Measurements from ENCODE around the gene C15orf61.

C15orf61 gene

GRCh38 chr15:67523330-67523729 lies 2.4 kb downstream of the C15orf61 start:
- Histone ChIP-seq H3K4me2 (ENCODE audit: low read length) (peak overlapping the region; percentile 76), H3K79me2 (ENCODE audit: low read length) (peaks cover 48% of the 10 kb centered on the region), H3K4me1 (ENCODE audit: low read length) (peaks cover 23% of the 10 kb centered on the region), H3K36me3 (replicated peaks; ENCODE audit: low read depth, low read length) (peaks cover 2% of the 10 kb centered on the region), H3K9me3 (ENCODE audit: insufficient read depth, low read length) (no peaks in the 10 kb centered on the region), H3K9ac (ENCODE audit: low read length) (no peak overlapping the region), H4K20me1 (ENCODE audit: insufficient read depth, low read length) (peaks cover 7% of the 10 kb centered on the region), H3K27ac (ENCODE audit: low read length) (no peak overlapping the region), H3K27me3 (ENCODE audit: low read depth, low read length) (no peaks in the 10 kb centered on the region), H3K4me3 (ENCODE audit: low read length) (peak overlapping the region; percentile 79; the same call in 1 of the 2 replicates), H2AFZ (ENCODE audit: low read depth, low read length) (no peak overlapping the region)
- TF ChIP-seq EZH2phosphoT487 (IDR thresholded peaks at IDR 0.05; ENCODE audit: low read depth) = no peak
- TF ChIP-seq, protein P1, sequence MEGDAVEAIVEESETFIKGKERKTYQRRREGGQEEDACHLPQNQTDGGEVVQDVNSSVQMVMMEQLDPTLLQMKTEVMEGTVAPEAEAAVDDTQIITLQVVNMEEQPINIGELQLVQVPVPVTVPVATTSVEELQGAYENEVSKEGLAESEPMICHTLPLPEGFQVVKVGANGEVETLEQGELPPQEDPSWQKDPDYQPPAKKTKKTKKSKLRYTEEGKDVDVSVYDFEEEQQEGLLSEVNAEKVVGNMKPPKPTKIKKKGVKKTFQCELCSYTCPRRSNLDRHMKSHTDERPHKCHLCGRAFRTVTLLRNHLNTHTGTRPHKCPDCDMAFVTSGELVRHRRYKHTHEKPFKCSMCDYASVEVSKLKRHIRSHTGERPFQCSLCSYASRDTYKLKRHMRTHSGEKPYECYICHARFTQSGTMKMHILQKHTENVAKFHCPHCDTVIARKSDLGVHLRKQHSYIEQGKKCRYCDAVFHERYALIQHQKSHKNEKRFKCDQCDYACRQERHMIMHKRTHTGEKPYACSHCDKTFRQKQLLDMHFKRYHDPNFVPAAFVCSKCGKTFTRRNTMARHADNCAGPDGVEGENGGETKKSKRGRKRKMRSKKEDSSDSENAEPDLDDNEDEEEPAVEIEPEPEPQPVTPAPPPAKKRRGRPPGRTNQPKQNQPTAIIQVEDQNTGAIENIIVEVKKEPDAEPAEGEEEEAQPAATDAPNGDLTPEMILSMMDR (IDR thresholded peaks at IDR 0.05; ENCODE audit: low read depth, low read length) = no peak

DNA sequence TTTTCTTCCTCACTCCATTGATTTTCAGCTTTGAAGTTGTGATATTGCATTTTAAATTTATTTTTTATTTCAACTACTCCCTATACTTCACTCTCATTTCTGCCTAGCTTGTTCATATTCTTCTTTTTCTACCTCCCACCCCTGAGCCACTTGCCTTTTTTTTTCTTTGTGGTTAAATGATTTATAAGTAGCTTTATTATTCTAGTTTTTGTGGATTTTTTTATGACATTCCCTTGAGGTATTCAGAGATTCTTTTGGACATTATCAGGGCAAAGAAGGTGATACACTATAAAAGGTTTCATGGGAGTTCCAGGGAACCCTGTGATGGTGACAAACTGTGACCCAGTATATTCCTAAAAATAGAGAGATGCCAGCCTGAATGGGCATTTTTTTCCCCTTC lies 3.3 kb downstream of the C15orf61 start:
- Histone ChIP-seq H3K4me2 (ENCODE audit: low read length) (no peak overlapping the region; the same call in 1 of the 2 replicates), H3K36me3 (replicated peaks; ENCODE audit: low read depth, low read length) (peaks cover 2% of the 10 kb centered on the region), H4K20me1 (ENCODE audit: insufficient read depth, low read length) (peaks cover 7% of the 10 kb centered on the region), H3K4me3 (ENCODE audit: low read length) (no peak overlapping the region), H2AFZ (ENCODE audit: low read depth, low read length) (no peak overlapping the region), H3K9ac (ENCODE audit: low read length) (no peak overlapping the region), H3K4me1 (ENCODE audit: low read length) (peaks cover 23% of the 10 kb centered on the region), H3K27ac (ENCODE audit: low read length) (no peak overlapping the region), H3K79me2 (ENCODE audit: low read length) (peaks cover 48% of the 10 kb centered on the region), H3K9me3 (ENCODE audit: insufficient read depth, low read length) (no peaks in the 10 kb centered on the region), H3K27me3 (ENCODE audit: low read depth, low read length) (no peaks in the 10 kb centered on the region)
- TF ChIP-seq, protein P1 (IDR thresholded peaks at IDR 0.05; ENCODE audit: low read depth, low read length) = no peak
- no peak for TF ChIP-seq EZH2phosphoT487 (IDR thresholded peaks at IDR 0.05; ENCODE audit: low read depth)

- Histone ChIP-seq H3K4me3 (ENCODE audit: low read length) (no peak overlapping the region), H3K27me3 (ENCODE audit: low read depth, low read length) (no peaks in the 10 kb centered on the region), H3K9me3 (ENCODE audit: insufficient read depth, low read length) (no peaks in the 10 kb centered on the region), H3K36me3 (replicated peaks; ENCODE audit: low read depth, low read length) (peaks cover 7% of the 10 kb centered on the region), H3K4me2 (ENCODE audit: low read length) (no peak overlapping the region), H3K4me1 (ENCODE audit: low read length) (peaks cover 17% of the 10 kb centered on the region), H3K9ac (ENCODE audit: low read length) (no peak overlapping the region), H2AFZ (ENCODE audit: low read depth, low read length) (no peak overlapping the region), H3K27ac (ENCODE audit: low read length) (no peak overlapping the region), H4K20me1 (ENCODE audit: insufficient read depth, low read length) (no peaks in the 10 kb centered on the region), H3K79me2 (ENCODE audit: low read length) (peaks cover 20% of the 10 kb centered on the region)
- TF ChIP-seq EZH2phosphoT487 (IDR thresholded peaks at IDR 0.05; ENCODE audit: low read depth) = no peak
- TF ChIP-seq, protein P1 (IDR thresholded peaks at IDR 0.05; ENCODE audit: low read depth, low read length) = no peak
These were observed 7.6 kb downstream of the C15orf61 start for GRCh38 chr15:67528513-67528912.

GRCh38 chr15:67531379-67531914 lies 10.5 kb downstream of the C15orf61 start:
- Histone ChIP-seq H3K4me3 (ENCODE audit: low read length) (no peak overlapping the region), H3K27ac (ENCODE audit: low read length) (no peak overlapping the region), H3K79me2 (ENCODE audit: low read length) (no peaks in the 10 kb centered on the region), H3K36me3 (replicated peaks; ENCODE audit: low read depth, low read length) (peaks cover 7% of the 10 kb centered on the region), H3K4me2 (ENCODE audit: low read length) (no peak overlapping the region), H3K9me3 (ENCODE audit: insufficient read depth, low read length) (no peaks in the 10 kb centered on the region), H4K20me1 (ENCODE audit: insufficient read depth, low read length) (no peaks in the 10 kb centered on the region), H3K4me1 (ENCODE audit: low read length) (peaks cover 27% of the 10 kb centered on the region), H2AFZ (ENCODE audit: low read depth, low read length) (no peak overlapping the region), H3K27me3 (ENCODE audit: low read depth, low read length) (no peaks in the 10 kb centered on the region; the same call in 1 of the 2 replicates), H3K9ac (ENCODE audit: low read length) (no peak overlapping the region)
- no peak for TF ChIP-seq EZH2phosphoT487 (IDR thresholded peaks at IDR 0.05; ENCODE audit: low read depth)
- TF ChIP-seq, protein P1 (IDR thresholded peaks at IDR 0.05; ENCODE audit: low read depth, low read length) = no peak

Data from OCI-LY3 (cell line).